ENCODE results near the gene FPR2. TPM values are rescaled to one million over a fixed set of nuclear protein-coding genes. Genes with fewer than 3 reads are reported as not detected.

The FPR2 gene
- total and polyA plus RNA-seq, 2 donors (not counting 1 experiment from before 2014, with no cell fraction given) = not detected

GRCh38 chr19:51722492-51722891 is 38.5 kb upstream of the FPR2 start:
- no peak overlapping the region for H3K27ac Mint-ChIP-seq
- Histone ChIP-seq H4K20me1 (ENCODE audit: control insufficient read depth, insufficient read depth, low read length, poor library complexity, severe bottlenecking) (no peaks in the 10 kb centered on the region), H3K36me3 (replicated peaks in 1 of 2; ENCODE audit: control extremely low read depth in 1 of 2, control insufficient read depth in 1 of 2, extremely low read depth in 1 of 2, insufficient read depth in 2 of 2, low read length in 1 of 2) (no peaks in the 10 kb centered on the region), H3K9ac (ENCODE audit: low read length) (no peak overlapping the region), H3K27ac (ENCODE audit: low read length in 2 of 2) (no peak overlapping the region), H3K79me2 (ENCODE audit: control insufficient read depth, insufficient read depth, low read length) (no peaks in the 10 kb centered on the region), H3K27me3 (replicated peaks in 1 of 4; ENCODE audit: control extremely low read depth in 1 of 4, control insufficient read depth in 3 of 4, insufficient read depth in 4 of 4, low read length in 3 of 4) (peaks cover 0 to 57% (median 18%) of the 10 kb centered on the region in 4 experiments), H3K4me2 (replicated peaks; ENCODE audit: low read depth, low read length, poor library complexity, severe bottlenecking) (no peak overlapping the region), H3K9me3 (ENCODE audit: control extremely low read depth in 1 of 3, control insufficient read depth in 2 of 3, insufficient read depth in 1 of 3, low read length in 2 of 3) (peaks cover 0 to 38% (median 3%) of the 10 kb centered on the region in 3 donors), H3K4me1 (ENCODE audit: control insufficient read depth in 2 of 2, insufficient read depth in 2 of 2, low read length in 2 of 2) (peaks cover 0 to 7% of the 10 kb centered on the region in 2 donors), H2AFZ (ENCODE audit: insufficient read depth, low read depth, low read length, poor library complexity, severe bottlenecking) (no peak overlapping the region), H3K4me3 (ENCODE audit: control extremely low read depth in 1 of 5, extremely low read depth in 1 of 5, insufficient read depth in 1 of 5, low read depth in 2 of 5, low read length in 4 of 5) (no peak overlapping the region)
- H3K9me3 Mint-ChIP-seq (ENCODE audit: insufficient read depth) = peaks cover 2% of the 10 kb centered on the region
- intact Hi-C loops (cut with micrococcal nuclease) = no loop called here
- ChIA-PET POLR2A (no interaction called here), CTCF (no interaction called here)
- DNase-seq (no peak), ATAC-seq (ENCODE audit: low read depth) (no peak)
- H3K4me1 Mint-ChIP-seq = peaks cover 9% of the 10 kb centered on the region
- H3K27me3 Mint-ChIP-seq = peaks cover 55% of the 10 kb centered on the region
- TF ChIP-seq CTCF (IDR thresholded peaks at IDR 0.05) (no peak), EZH2 (IDR thresholded peaks at IDR 0.05; ENCODE audit: borderline replicate concordance, insufficient read depth, low read depth, low read length, poor library complexity, severe bottlenecking) (no peak)
- no CpG with 5 or more reads among the region's 2 CpGs for WGBS (ENCODE audit: insufficient coverage)
- no peak overlapping the region for H3K4me3 Mint-ChIP-seq

GRCh38 chr19:51724543-51724942 is 36.4 kb upstream of the FPR2 start:
- H3K9me3 Mint-ChIP-seq (ENCODE audit: insufficient read depth) = peaks cover 2% of the 10 kb centered on the region
- Histone ChIP-seq H3K79me2 (ENCODE audit: control insufficient read depth, insufficient read depth, low read length) (no peaks in the 10 kb centered on the region), H3K9me3 (ENCODE audit: control extremely low read depth in 1 of 3, control insufficient read depth in 2 of 3, insufficient read depth in 1 of 3, low read length in 2 of 3) (peaks cover 0 to 40% (median 3%) of the 10 kb centered on the region in 3 donors), H3K9ac (ENCODE audit: low read length) (no peak overlapping the region), H3K27me3 (replicated peaks in 1 of 4; ENCODE audit: control extremely low read depth in 1 of 4, control insufficient read depth in 3 of 4, insufficient read depth in 4 of 4, low read length in 3 of 4) (peaks cover 0 to 58% (median 18%) of the 10 kb centered on the region in 4 experiments), H3K27ac (ENCODE audit: low read length in 2 of 2) (no peak overlapping the region), H3K4me2 (replicated peaks; ENCODE audit: low read depth, low read length, poor library complexity, severe bottlenecking) (no peak overlapping the region), H2AFZ (ENCODE audit: insufficient read depth, low read depth, low read length, poor library complexity, severe bottlenecking) (no peak overlapping the region), H4K20me1 (ENCODE audit: control insufficient read depth, insufficient read depth, low read length, poor library complexity, severe bottlenecking) (no peaks in the 10 kb centered on the region), H3K4me1 (ENCODE audit: control insufficient read depth in 2 of 2, insufficient read depth in 2 of 2, low read length in 2 of 2) (peaks cover 0 to 3% of the 10 kb centered on the region in 2 donors), H3K4me3 (ENCODE audit: control extremely low read depth in 1 of 5, extremely low read depth in 1 of 5, insufficient read depth in 1 of 5, low read depth in 2 of 5, low read length in 4 of 5) (no peak overlapping the region), H3K36me3 (replicated peaks in 1 of 2; ENCODE audit: control extremely low read depth in 1 of 2, control insufficient read depth in 1 of 2, extremely low read depth in 1 of 2, insufficient read depth in 2 of 2, low read length in 1 of 2) (no peaks in the 10 kb centered on the region)
- POLR2A ChIA-PET = no interaction called here
- H3K27ac Mint-ChIP-seq = no peak overlapping the region
- TF ChIP-seq CTCF (IDR thresholded peaks at IDR 0.05) = no peak
- no peak for TF ChIP-seq EZH2 (IDR thresholded peaks at IDR 0.05; ENCODE audit: borderline replicate concordance, insufficient read depth, low read depth, low read length, poor library complexity, severe bottlenecking)
- ATAC-seq (ENCODE audit: low read depth) = no peak
- CTCF ChIA-PET = no interaction called here
- WGBS (ENCODE audit: insufficient coverage) = 65% methylated on average over 15 of the region's 15 CpGs
- peaks cover 55% of the 10 kb centered on the region for H3K27me3 Mint-ChIP-seq
- intact Hi-C loops (cut with micrococcal nuclease) = no loop called here
- no peak overlapping the region for H3K4me3 Mint-ChIP-seq
- no peak for DNase-seq
- H3K4me1 Mint-ChIP-seq = peaks cover 8% of the 10 kb centered on the region
